CD4-positive, CD25-positive, alpha-beta regulatory T cell (primary cell): ENCODE measurements around the gene BUD13. TPM values are rescaled to one million over a fixed set of nuclear protein-coding genes. Genes with fewer than 3 reads are reported as not detected.
"Not testable (repeated sequence)": the region's sequence is repeated elsewhere in the genome, so short reads cannot be mapped to it uniquely, and the experiment has no call there.

Experiments used
- ATAC-seq, 2 donors: fragments of 150-1000 bp; cut with Tn5 transposase; one replicate each; pipeline ENCODE4 v1.10.0; 2021; ENCODE audit warnings: low read depth in 2 of 2, moderate number of reproducible peaks in 2 of 2, moderate library complexity in 1 of 2
- DNase-seq, 3 donors: peaks; one replicate each; pipeline versions ENCODE4 v3.0.0 to v3.0.0-alpha.2; 2012 to 2022; ENCODE audit warnings: mixed read lengths in 1 of 3
- H3K27ac ChIP-seq: one replicate; pipeline ENCODE4 v1.7.0; 2013; ENCODE audit warnings: mild to moderate bottlenecking, low read length; ENCODE audit not compliant: insufficient read depth, poor library complexity, severe bottlenecking
- H3K27me3 ChIP-seq: one replicate; pipeline ENCODE4 v1.7.0; 2013; ENCODE audit warnings: low read length; ENCODE audit not compliant: control insufficient read depth, insufficient read depth
- H3K36me3 ChIP-seq: one replicate; pipeline ENCODE4 v1.7.0; 2013; ENCODE audit warnings: mild to moderate bottlenecking, low read length, moderate library complexity; ENCODE audit not compliant: control insufficient read depth, insufficient read depth
- H3K4me1 ChIP-seq: 2 replicates; pipeline ENCODE4 v1.7.0; 2013; ENCODE audit warnings: mild to moderate bottlenecking, low read length; ENCODE audit not compliant: insufficient read depth, control insufficient read depth, poor library complexity, severe bottlenecking
- H3K4me3 ChIP-seq: one replicate; pipeline ENCODE4 v1.7.0; 2013; ENCODE audit warnings: low read depth, mild to moderate bottlenecking, low read length, moderate library complexity
- H3K9me3 ChIP-seq, 2 experiments: 1 replicate in 1 of 2; 2 replicates in 1 of 2; pipeline ENCODE4 v1.7.0; 2013; ENCODE audit warnings: low read length in 2 of 2, mild to moderate bottlenecking in 1 of 2, moderate library complexity in 1 of 2; ENCODE audit not compliant: control insufficient read depth in 2 of 2
- H3K27ac Mint-ChIP-seq, 3 donors: one replicate each; pipeline ENCODE4 v1.8.0; 2020 to 2022; ENCODE audit warnings: mild to moderate bottlenecking in 3 of 3, mixed read lengths in 3 of 3, moderate library complexity in 2 of 3
- H3K27me3 Mint-ChIP-seq: one replicate; pipeline ENCODE4 v1.8.0; 2022; ENCODE audit warnings: mild to moderate bottlenecking, mixed read lengths
- H3K36me3 Mint-ChIP-seq: one replicate; pipeline ENCODE4 v1.8.0; 2020; ENCODE audit warnings: mixed read lengths
- H3K4me1 Mint-ChIP-seq, 4 donors: one replicate each; pipeline ENCODE4 v1.8.0; 2020 to 2022; ENCODE audit warnings: mixed read lengths in 4 of 4, mild to moderate bottlenecking in 1 of 4
- H3K4me3 Mint-ChIP-seq, 4 donors: one replicate each; pipeline ENCODE4 v1.8.0; 2020 to 2022; ENCODE audit warnings: mild to moderate bottlenecking in 4 of 4, mixed read lengths in 4 of 4, moderate library complexity in 3 of 4
- H3K9me3 Mint-ChIP-seq, 7 donors: one replicate each; pipeline ENCODE4 v1.8.0; 2020 to 2022; ENCODE audit warnings: mixed read lengths in 7 of 7, mild to moderate bottlenecking in 3 of 7, moderate library complexity in 2 of 7
- polyA plus RNA-seq, 4 donors: library from polyadenylated mRNA; unstranded; fragments of 300-500 nt; fragmentation: Illumina TruSeq; gene quantifications; one replicate each; pipeline ENCODE4 v1.2.3, GENCODE V29; 2021
- total RNA-seq: library from RNA; stranded (reverse); gene quantifications from one replicate; pipeline ENCODE4 v1.2.3, GENCODE V29; 2022

The BUD13 gene
- total and polyA plus RNA-seq, 5 donors from 2014 or later = 12.1 to 18.5 (median 13.6) TPM

- Mint-ChIP-seq H3K4me1 (peaks cover 31 to 55% (median 37%) of the 10 kb centered on the region in 4 donors), H3K36me3 (peaks cover 26% of the 10 kb centered on the region)
Observed at GRCh38 chr11:116773203-116774097, 663 bp upstream of the BUD13 start.

GRCh38 chr11:116771935-116772334, 852 bp downstream of the BUD13 start:
- Mint-ChIP-seq H3K36me3 (peaks cover 18% of the 10 kb centered on the region), H3K9me3 (peaks cover 0 to 1% (median 0%) of the 10 kb centered on the region in 7 donors), H3K27me3 (peaks cover 12% of the 10 kb centered on the region), H3K4me1 (peaks cover 31 to 45% (median 35%) of the 10 kb centered on the region in 4 donors), H3K4me3 (peak overlapping the region; percentile 99), H3K27ac (peak overlapping the region; percentile 93 to 99 (median 99))
- H3K9me3 ChIP-seq = no peaks in the 10 kb centered on the region
- H3K27me3 ChIP-seq = no peaks in the 10 kb centered on the region
- H3K4me1 ChIP-seq = peaks cover 26% of the 10 kb centered on the region
- H3K27ac ChIP-seq = peak overlapping the region; percentile 89
- H3K4me3 ChIP-seq = peak overlapping the region; percentile 94
- peaks cover 7% of the 10 kb centered on the region for H3K36me3 ChIP-seq
- DNase-seq (no peak), ATAC-seq (no peak)

More at GRCh38 chr11:116773203-116774097, 663 bp upstream of the BUD13 start:
- H3K4me1 ChIP-seq = peaks cover 26% of the 10 kb centered on the region
- H3K27ac ChIP-seq = peak overlapping the region; percentile 89
- ATAC-seq = peak in 1 of 2 donors; percentile 2
- H3K27ac Mint-ChIP-seq = peak overlapping the region; percentile 93 to 99 (median 99)
- H3K4me3 ChIP-seq = peak overlapping the region; percentile 85
- no peaks in the 10 kb centered on the region for H3K27me3 ChIP-seq
- no peaks in the 10 kb centered on the region for H3K9me3 ChIP-seq
- DNase-seq = peak in 1 of 3 donors; percentile 38
- H3K36me3 ChIP-seq = peaks cover 15% of the 10 kb centered on the region
- peaks cover 0 to 1% (median 0%) of the 10 kb centered on the region in 7 donors for H3K9me3 Mint-ChIP-seq
- H3K4me3 Mint-ChIP-seq = peak overlapping the region; percentile 99
- H3K27me3 Mint-ChIP-seq = peaks cover 12% of the 10 kb centered on the region

GRCh38 chr11:116762132-116762531, 10.7 kb downstream of the BUD13 start:
- Mint-ChIP-seq H3K27ac (no peak overlapping the region), H3K27me3 (no peaks in the 10 kb centered on the region), H3K9me3 (no peaks in the 10 kb centered on the region), H3K4me1 (peaks cover 5 to 23% (median 17%) of the 10 kb centered on the region in 4 donors), H3K36me3 (peaks cover 43% of the 10 kb centered on the region), H3K4me3 (no peak overlapping the region)
- Histone ChIP-seq H3K4me1 (no peaks in the 10 kb centered on the region), H3K36me3 (peaks cover 79% of the 10 kb centered on the region), H3K9me3 (no peaks in the 10 kb centered on the region), H3K27me3 (no peaks in the 10 kb centered on the region), H3K4me3 (no peak overlapping the region), H3K27ac (no peak overlapping the region)
- ATAC-seq = no peak
- no peak for DNase-seq

- not testable (repeated sequence) for H3K4me1 ChIP-seq, H3K27me3 ChIP-seq, H3K4me3 ChIP-seq, DNase-seq, ATAC-seq, H3K27me3 Mint-ChIP-seq, H3K9me3 Mint-ChIP-seq, H3K9me3 ChIP-seq, H3K27ac ChIP-seq, H3K27ac Mint-ChIP-seq, H3K4me3 Mint-ChIP-seq
- peaks cover 76% of the 10 kb centered on the region for H3K36me3 ChIP-seq
- Mint-ChIP-seq H3K4me1 (peaks cover 0 to 21% (median 11%) of the 10 kb centered on the region in 4 donors), H3K36me3 (peaks cover 49% of the 10 kb centered on the region)
Observed at GRCh38 chr11:116756044-116756443, 16.7 kb downstream of the BUD13 start.

GRCh38 chr11:116750070-116750718, 22.6 kb downstream of the BUD13 start:
- Mint-ChIP-seq H3K36me3 (peaks cover 37% of the 10 kb centered on the region), H3K9me3 (no peaks in the 10 kb centered on the region), H3K27ac (no peak overlapping the region), H3K27me3 (no peaks in the 10 kb centered on the region), H3K4me3 (no peak overlapping the region), H3K4me1 (peaks cover 0 to 17% (median 8%) of the 10 kb centered on the region in 4 donors)
- Histone ChIP-seq H3K9me3 (no peaks in the 10 kb centered on the region), H3K4me1 (no peaks in the 10 kb centered on the region), H3K27me3 (no peaks in the 10 kb centered on the region), H3K4me3 (no peak overlapping the region), H3K36me3 (peaks cover 68% of the 10 kb centered on the region), H3K27ac (no peak overlapping the region)
- ATAC-seq (no peak), DNase-seq (no peak)

- no peaks in the 10 kb centered on the region for H3K9me3 ChIP-seq
- Mint-ChIP-seq H3K27ac (no peak overlapping the region), H3K27me3 (no peaks in the 10 kb centered on the region), H3K36me3 (peaks cover 13% of the 10 kb centered on the region), H3K9me3 (no peaks in the 10 kb centered on the region), H3K4me1 (peaks cover 0 to 4% (median 0%) of the 10 kb centered on the region in 4 donors), H3K4me3 (no peak overlapping the region)
- H3K4me1 ChIP-seq = no peaks in the 10 kb centered on the region
- no peak for ATAC-seq
- no peak overlapping the region for H3K4me3 ChIP-seq
- no peak overlapping the region for H3K27ac ChIP-seq
- no peaks in the 10 kb centered on the region for H3K27me3 ChIP-seq
- peaks cover 10% of the 10 kb centered on the region for H3K36me3 ChIP-seq
- DNase-seq = no peak
Observed at GRCh38 chr11:116742104-116742503, 30.7 kb downstream of the BUD13 start.

- Mint-ChIP-seq H3K36me3 (peaks cover 7% of the 10 kb centered on the region), H3K9me3 (no peaks in the 10 kb centered on the region), H3K27me3 (no peaks in the 10 kb centered on the region), H3K27ac (no peak overlapping the region), H3K4me1 (peaks cover 0 to 4% (median 0%) of the 10 kb centered on the region in 4 donors), H3K4me3 (no peak overlapping the region)
- ATAC-seq (no peak), DNase-seq (no peak)
- no peak overlapping the region for H3K4me3 ChIP-seq
- H3K4me1 ChIP-seq = no peaks in the 10 kb centered on the region
- H3K36me3 ChIP-seq = no peaks in the 10 kb centered on the region
- no peak overlapping the region for H3K27ac ChIP-seq
- H3K27me3 ChIP-seq = no peaks in the 10 kb centered on the region
- no peaks in the 10 kb centered on the region for H3K9me3 ChIP-seq
Observed at GRCh38 chr11:116740741-116741140, 32.0 kb downstream of the BUD13 start.
